Osteoblast (primary cell): ENCODE data around the gene UBXN4. TPM values are rescaled to one million over a fixed set of nuclear protein-coding genes. Genes with fewer than 3 reads are reported as not detected.

Source experiments
- DNase-seq: peaks from one replicate; pipeline ENCODE4 v3.0.0; 2011; ENCODE audit warnings: low spot score, mixed read lengths; ENCODE audit not compliant: insufficient read length; ENCODE audit errors: missing footprints
- H2AFZ ChIP-seq: 2 replicates; pipeline ENCODE4 v1.6.0; 2011; ENCODE audit warnings: mild to moderate bottlenecking, low read length
- H3K27ac ChIP-seq: 2 replicates; pipeline ENCODE4 v1.5.1; 2011; ENCODE audit warnings: mild to moderate bottlenecking, low read depth, low read length, moderate library complexity
- H3K27me3 ChIP-seq: 2 replicates; pipeline ENCODE4 v1.6.0; 2012; ENCODE audit warnings: mild to moderate bottlenecking, control low read depth, inconsistent platforms, low read length, moderate library complexity; ENCODE audit not compliant: insufficient read depth
- H3K36me3 ChIP-seq: 2 replicates; pipeline ENCODE4 v1.5.1; 2011; ENCODE audit warnings: mild to moderate bottlenecking, low read length, control low read depth, moderate library complexity; ENCODE audit not compliant: insufficient read depth
- H3K4me1 ChIP-seq: 2 replicates; pipeline ENCODE4 v1.5.1; 2011; ENCODE audit warnings: mild to moderate bottlenecking, low read length, control low read depth, moderate library complexity; ENCODE audit not compliant: insufficient read depth
- H3K4me2 ChIP-seq: 2 replicates; pipeline ENCODE4 v1.6.0; 2011; ENCODE audit warnings: mild to moderate bottlenecking, low read length; ENCODE audit not compliant: insufficient read depth
- H3K4me3 ChIP-seq: fragments of 200-600 bp; sonication (generic); 3 replicates; pipeline ENCODE4 v1.5.1; 2012; ENCODE audit warnings: mild to moderate bottlenecking, low read length, inconsistent platforms; ENCODE audit not compliant: insufficient read depth
- H3K79me2 ChIP-seq: 2 replicates; pipeline ENCODE4 v1.6.0; 2012; ENCODE audit warnings: mild to moderate bottlenecking, low read length, control low read depth, inconsistent platforms; ENCODE audit not compliant: insufficient read depth
- H3K9me3 ChIP-seq: 2 replicates; pipeline ENCODE4 v1.5.1; 2011; ENCODE audit warnings: low read depth, low read length, control low read depth
- H4K20me1 ChIP-seq: 2 replicates; pipeline ENCODE4 v1.6.0; 2012; ENCODE audit warnings: mild to moderate bottlenecking, low read length, control low read depth; ENCODE audit not compliant: insufficient read depth
- CTCF ChIP-seq: IDR thresholded peaks from 2 replicates; pipeline ENCODE4 v1.5.1; 2011; ENCODE audit warnings: mild to moderate bottlenecking, low read depth, low read length, moderate library complexity; ENCODE audit errors: extremely low read depth
- total RNA-seq: library from RNA; depleted of rRNA; stranded (reverse); fragments of >200 nt; gene quantifications from 2 replicates; pipeline ENCODE4 v1.2.3, GENCODE V29; 2012

The UBXN4 gene
- total RNA-seq, 1 donor, result 75.6 TPM

- no peak for TF ChIP-seq CTCF
- Histone ChIP-seq H3K27ac (no peak overlapping the region), H3K79me2 (peaks cover 35% of the 10 kb centered on the region), H4K20me1 (peaks cover 26% of the 10 kb centered on the region), H3K4me1 (peaks cover 16% of the 10 kb centered on the region), H3K36me3 (no peaks in the 10 kb centered on the region), H2AFZ (no peak overlapping the region), H3K4me2 (no peak overlapping the region), H3K9me3 (no peaks in the 10 kb centered on the region), H3K4me3 (no peak overlapping the region), H3K27me3 (no peaks in the 10 kb centered on the region)
- DNase-seq, result no peak
These were observed 1.4 kb upstream of the UBXN4 start for GRCh38 chr2:135740206-135740605.

GRCh38 chr2:135741043-135741394, 636 bp upstream of the UBXN4 start:
- H3K27me3 ChIP-seq, result no peaks in the 10 kb centered on the region
- peaks cover 38% of the 10 kb centered on the region for H3K79me2 ChIP-seq
- TF ChIP-seq CTCF, result no peak
- peak overlapping the region; percentile 94 for H3K4me3 ChIP-seq
- no peak for DNase-seq
- H3K4me1 ChIP-seq, result peaks cover 22% of the 10 kb centered on the region
- no peaks in the 10 kb centered on the region for H3K36me3 ChIP-seq
- peaks cover 32% of the 10 kb centered on the region for H4K20me1 ChIP-seq
- H3K4me2 ChIP-seq, result peak overlapping the region; percentile 14
- no peak overlapping the region for H3K27ac ChIP-seq
- H2AFZ ChIP-seq, result peak overlapping the region; percentile 87
- no peaks in the 10 kb centered on the region for H3K9me3 ChIP-seq

- Histone ChIP-seq H2AFZ (peak overlapping the region; percentile 82), H3K4me2 (peak overlapping the region; percentile 83), H3K79me2 (peaks cover 51% of the 10 kb centered on the region), H3K36me3 (no peaks in the 10 kb centered on the region), H3K4me1 (peaks cover 23% of the 10 kb centered on the region), H3K4me3 (peak overlapping the region; percentile 94), H4K20me1 (peaks cover 45% of the 10 kb centered on the region), H3K27me3 (no peaks in the 10 kb centered on the region), H3K27ac (peak overlapping the region; percentile 93), H3K9me3 (no peaks in the 10 kb centered on the region)
- TF ChIP-seq CTCF, result no peak
- peak; percentile 76 for DNase-seq
These were observed 686 bp downstream of the UBXN4 start for GRCh38 chr2:135742325-135742757.

- no peak for TF ChIP-seq CTCF
These were observed 2.2 kb downstream of the UBXN4 start for GRCh38 chr2:135743860-135744259.

More at GRCh38 chr2:135743860-135744259, 2.2 kb downstream of the UBXN4 start:
- H3K36me3 ChIP-seq, result peaks cover 11% of the 10 kb centered on the region
- no peaks in the 10 kb centered on the region for H3K9me3 ChIP-seq
- peaks cover 23% of the 10 kb centered on the region for H3K4me1 ChIP-seq
- H3K79me2 ChIP-seq, result peaks cover 65% of the 10 kb centered on the region
- no peaks in the 10 kb centered on the region for H3K27me3 ChIP-seq
- no peak overlapping the region for H2AFZ ChIP-seq
- no peak for DNase-seq
- H3K4me3 ChIP-seq, result peak overlapping the region; percentile 94
- peak overlapping the region; percentile 83 for H3K4me2 ChIP-seq
- peak overlapping the region; percentile 93 for H3K27ac ChIP-seq
- H4K20me1 ChIP-seq, result peaks cover 47% of the 10 kb centered on the region
